Measurements from ENCODE around the gene SAP30L.

SAP30L gene

GRCh38 chr5:154418344-154418820, 27.4 kb upstream of the SAP30L start:
- no peak overlapping the region for H3K4me3 ChIP-seq
- no peak overlapping the region for H3K27ac ChIP-seq

DNA sequence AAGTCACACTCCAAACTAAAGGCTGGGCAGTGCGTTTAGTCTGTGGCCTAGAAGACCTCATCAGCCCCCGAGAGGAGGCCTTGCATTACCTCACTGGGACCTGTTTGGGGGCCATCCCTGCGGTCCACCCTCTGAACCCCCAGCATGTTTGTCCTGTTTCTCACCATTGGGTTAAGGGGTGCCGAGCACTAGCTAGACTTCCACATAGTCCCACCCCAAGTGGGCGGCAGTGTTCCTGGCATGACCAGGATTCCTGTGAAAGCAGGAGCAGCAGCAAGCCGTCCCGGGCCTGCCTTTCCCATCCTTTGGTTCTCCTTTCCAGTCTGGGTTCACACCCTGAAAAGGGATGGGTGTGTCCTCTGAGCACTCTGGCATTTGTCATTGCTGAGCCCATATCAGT, 26.6 kb upstream of the SAP30L start:
- Histone ChIP-seq H3K27ac (no peak overlapping the region), H3K4me3 (no peak overlapping the region)

- Histone ChIP-seq H3K4me3 (no peak overlapping the region), H3K27ac (no peak overlapping the region)
These were observed 23.9 kb upstream of the SAP30L start for GRCh38 chr5:154421868-154422267.

DNA sequence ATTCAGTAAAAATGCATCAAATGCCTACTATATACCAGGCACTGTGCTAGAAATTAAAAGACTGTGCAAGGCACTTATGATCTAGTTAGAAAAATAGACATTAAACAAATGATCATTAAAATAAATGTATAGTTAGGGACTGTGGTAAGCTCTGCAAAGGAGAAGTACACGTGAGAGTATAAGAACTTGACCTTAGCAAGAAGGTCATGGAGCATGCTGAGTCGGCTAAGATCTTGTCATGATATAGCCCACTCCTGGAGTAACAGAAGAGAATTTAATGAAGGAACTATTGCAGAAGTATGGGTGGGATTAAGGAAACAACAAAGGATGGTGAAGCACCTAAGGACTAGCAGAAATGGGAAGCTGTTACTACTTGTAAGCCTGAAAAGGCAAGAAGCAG, 23.5 kb upstream of the SAP30L start:
- Histone ChIP-seq H3K27ac (no peak overlapping the region), H3K4me3 (no peak overlapping the region)

DNA sequence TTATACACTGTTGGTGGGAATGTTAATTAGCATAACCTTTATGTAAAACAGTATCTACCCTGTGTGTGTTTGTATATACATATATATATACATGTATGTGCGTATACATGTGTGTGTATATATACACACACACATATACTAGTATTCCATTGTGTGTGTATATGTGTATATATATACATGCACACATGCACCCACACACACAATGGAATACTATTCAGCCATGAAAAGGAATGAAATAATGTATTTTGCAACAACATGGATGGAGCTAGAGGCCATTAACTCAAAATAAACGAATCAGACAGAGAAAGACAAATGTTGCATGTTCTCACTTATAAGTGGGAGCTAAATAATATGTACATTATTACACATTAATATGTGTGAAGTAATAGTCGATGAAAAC, 17.6 kb upstream of the SAP30L start:
- no peak overlapping the region for H3K4me3 ChIP-seq
- H3K27ac ChIP-seq = no peak overlapping the region

DNA sequence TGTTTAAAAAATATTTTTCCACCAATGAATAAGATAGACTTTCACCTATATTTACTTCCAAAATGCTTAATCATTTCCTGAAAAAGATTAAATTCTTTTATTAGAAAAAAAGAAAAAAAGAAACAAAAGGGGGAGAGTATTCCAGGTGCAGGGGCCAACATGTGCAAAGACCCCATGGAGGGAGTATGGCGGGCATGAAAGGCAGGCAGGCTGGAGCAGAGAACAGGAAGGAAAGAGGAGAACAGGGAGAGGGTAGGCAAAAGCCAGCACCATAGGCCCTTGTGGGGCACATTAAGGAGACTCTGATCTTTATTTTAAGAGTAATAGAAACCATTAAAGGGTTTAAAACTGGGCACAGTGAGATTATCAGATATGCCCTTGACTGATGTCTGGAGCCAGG, 16.5 kb upstream of the SAP30L start:
- H3K27ac ChIP-seq = no peak overlapping the region
- no peak overlapping the region for H3K4me3 ChIP-seq

DNA sequence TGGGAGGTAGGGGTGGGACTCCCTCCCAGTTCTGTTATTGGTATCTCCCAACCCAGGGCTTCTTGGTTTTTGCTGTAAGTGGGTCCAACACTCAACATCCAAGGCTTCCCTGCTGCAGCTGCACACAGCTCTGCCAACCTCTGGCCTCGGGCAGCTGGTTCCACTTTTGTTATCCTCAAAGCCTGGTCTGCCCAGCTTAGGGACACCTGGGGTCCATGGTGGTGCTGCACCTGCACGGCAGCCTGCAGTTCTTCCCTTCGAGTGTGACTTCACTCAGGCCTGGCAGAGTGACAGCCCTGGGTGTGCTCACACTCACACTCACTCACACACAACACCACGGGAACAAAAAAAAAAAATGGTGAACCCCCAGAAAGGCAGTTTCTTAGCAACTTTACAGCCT, 15.3 kb upstream of the SAP30L start:
- H3K27ac ChIP-seq = no peak overlapping the region
- no peak overlapping the region for H3K4me3 ChIP-seq

GRCh38 chr5:154430961-154431630, 14.7 kb upstream of the SAP30L start:
- no peak overlapping the region for H3K27ac ChIP-seq
- H3K4me3 ChIP-seq = no peak overlapping the region

DNA sequence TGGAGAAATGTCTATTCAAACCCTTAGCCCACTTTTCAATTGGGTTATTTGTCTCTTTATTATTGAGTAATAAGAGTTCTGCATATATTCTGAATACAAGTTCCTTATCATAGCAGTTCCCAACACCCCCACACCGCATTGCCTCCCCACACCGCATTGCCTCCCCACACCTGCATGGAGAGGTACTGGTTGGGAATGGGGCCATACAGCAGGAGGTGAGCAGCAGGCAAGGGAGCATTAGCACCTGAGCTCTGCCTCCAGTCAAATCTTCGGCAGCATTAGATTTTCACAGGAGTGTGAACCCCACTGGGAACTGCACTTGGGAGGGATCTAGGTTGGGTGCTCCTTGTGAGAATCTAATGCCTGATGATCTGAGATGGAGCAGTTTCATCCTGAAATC, 10.6 kb upstream of the SAP30L start:
- Histone ChIP-seq H3K27ac (no peak overlapping the region), H3K4me3 (no peak overlapping the region)

GRCh38 chr5:154437281-154437965, 8.4 kb upstream of the SAP30L start:
- H3K4me3 ChIP-seq = no peak overlapping the region

GRCh38 chr5:154440540-154440939, 5.3 kb upstream of the SAP30L start:
- H3K27ac ChIP-seq = no peak overlapping the region
- H3K4me3 ChIP-seq = no peak overlapping the region

More at GRCh38 chr5:154437281-154437965, 8.4 kb upstream of the SAP30L start:
- H3K27ac ChIP-seq = no peak overlapping the region

GRCh38 chr5:154442801-154443200, 3.0 kb upstream of the SAP30L start:
- Histone ChIP-seq H3K4me3 (no peak overlapping the region), H3K27ac (no peak overlapping the region)

DNA sequence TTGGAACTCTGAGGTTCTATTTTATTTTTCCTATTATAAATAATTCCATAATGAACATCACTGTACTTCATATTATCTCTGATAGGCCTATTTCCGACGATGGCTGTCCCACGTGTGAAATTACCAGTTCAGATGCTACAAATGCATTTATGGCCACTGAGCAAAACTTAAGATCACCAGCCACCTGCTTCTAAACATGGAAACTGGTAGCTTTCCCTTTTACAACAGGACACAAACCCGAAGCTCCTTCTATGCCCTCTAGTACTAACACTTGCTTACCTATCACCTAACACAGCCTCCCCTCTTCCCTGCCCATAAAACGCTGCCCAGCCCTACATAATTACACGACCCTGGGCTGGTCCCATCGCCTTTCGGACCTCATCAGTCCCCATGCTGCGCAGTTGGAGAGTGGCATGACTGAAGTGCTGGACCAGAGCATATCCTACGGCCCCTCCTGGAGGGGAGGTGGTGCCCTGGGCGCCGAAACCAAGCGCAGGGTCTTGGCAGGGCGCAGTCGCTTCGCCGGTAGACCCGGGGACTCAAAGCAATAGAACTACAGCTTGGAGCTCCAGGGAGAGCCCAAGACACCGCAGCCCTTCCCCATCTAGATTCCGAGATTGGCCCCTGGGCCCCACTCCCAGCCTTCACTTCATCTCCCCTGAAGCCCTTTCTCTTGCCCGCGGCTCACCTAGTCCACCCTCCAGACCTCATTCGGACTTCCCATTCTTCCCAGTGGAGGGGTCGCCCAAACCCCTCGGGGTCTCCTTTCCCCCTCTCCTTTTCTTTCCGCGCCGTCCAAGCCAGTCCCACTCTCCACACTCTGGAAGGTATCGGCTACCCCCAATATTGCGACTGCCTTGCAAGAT, 1.0 kb upstream of the SAP30L start:
- Histone ChIP-seq H3K4me3 (peak overlapping the region; percentile 64 to 99 (median 96)), H3K27ac (peak overlapping the region; percentile 2 to 93 (median 87))

DNA sequence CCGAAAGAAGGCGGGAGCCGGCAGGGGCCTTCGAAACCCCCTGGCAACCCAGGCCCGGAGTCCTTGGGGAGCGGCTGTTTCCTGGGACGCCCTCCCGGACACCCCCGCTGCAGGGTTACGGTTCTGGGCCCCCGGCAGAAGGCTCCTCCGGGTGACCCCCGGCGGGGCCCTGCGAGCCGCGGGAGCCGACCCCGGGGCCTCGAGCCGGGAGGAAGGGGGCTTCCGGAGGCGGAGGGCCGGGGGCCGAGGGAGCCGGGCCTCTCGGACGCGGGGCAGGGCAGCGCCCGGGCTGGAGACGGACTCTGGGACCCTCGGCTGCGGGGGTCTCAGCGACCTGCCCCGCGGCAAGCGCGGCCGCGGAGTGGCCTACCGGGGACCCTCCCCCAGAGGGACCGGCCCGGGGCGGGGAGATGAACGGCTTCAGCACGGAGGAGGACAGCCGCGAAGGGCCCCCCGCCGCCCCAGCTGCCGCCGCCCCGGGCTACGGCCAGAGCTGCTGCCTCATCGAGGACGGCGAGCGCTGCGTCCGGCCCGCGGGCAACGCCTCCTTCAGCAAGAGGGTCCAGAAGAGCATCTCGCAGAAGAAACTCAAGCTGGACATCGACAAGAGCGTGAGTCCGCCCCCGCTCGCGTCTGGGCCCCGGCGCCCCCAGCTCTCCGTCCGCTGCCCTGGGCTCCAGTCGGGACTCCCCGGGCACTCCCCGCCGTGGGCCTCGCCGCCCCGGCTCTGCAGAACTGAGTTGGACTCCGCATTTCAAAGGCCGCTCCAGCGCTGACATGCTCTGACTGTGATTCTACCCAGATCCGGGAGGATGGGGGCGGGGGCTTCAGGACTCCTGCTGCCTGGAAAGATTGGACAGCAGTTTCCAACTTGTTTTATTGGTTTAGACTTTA, 645 bp downstream of the SAP30L start:
- H3K4me3 ChIP-seq = peak overlapping the region; percentile 64 to 99 (median 96)
- H3K27ac ChIP-seq = peak overlapping the region; percentile 64 to 94 (median 90)

DNA sequence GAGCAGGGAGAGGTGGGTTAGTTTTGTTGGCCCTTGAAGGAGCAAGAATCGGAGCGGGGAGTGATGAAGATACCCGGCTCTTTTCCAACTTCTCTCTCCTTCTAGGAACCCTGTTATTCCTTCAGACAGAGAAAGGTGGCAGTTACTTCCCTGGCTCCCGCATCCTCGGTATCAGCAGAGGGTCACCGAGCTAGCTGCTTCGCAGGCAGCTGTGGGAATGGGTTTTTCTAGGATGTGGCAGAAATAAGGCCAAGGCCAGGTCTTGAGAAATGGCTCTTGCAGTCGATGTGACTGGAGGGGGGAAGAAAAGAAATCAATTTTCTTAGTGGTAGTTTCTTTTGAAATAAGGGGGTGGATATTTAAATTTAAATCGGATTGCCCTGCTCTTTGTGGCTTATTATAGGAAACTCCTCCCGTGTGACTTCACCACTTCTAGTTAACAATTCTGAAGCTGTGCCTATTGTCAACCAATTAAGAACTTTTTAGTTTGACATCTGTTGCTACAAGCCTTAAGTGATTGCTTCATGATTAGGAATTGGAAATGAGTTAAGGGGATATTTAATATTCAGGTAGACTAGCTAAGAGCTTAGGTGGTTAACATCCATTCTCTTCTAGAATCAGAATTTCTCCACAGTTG, 1.4 kb downstream of the SAP30L start:
- H3K27ac ChIP-seq = peak overlapping the region in 14 of 21 experiments; percentile 76 to 94 (median 92)
- H3K4me3 ChIP-seq = peak overlapping the region; percentile 64 to 99 (median 96)

GRCh38 chr5:154449786-154450185, 4.0 kb downstream of the SAP30L start:
- H3K27ac ChIP-seq = no peak overlapping the region
- H3K4me3 ChIP-seq = no peak overlapping the region

DNA sequence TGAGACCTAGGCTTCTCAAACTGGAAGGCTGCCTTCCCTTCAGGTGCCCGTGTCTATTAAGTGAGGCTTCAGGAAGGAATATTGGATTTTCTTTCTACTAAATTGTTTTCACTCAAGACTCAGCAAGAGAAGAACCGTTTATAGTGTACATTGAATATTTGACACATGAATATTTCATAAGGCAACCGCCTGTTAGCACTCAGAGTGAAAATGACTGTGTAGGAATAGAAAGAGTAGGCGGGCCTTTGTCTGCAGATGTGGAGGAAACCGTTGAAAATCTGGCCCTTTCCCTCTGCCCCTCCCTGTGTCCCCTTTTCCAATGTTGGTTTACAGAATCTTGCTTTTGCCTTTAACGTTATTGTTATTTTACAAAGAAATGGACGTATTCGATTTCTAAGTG, 6.2 kb downstream of the SAP30L start:
- H3K27ac ChIP-seq = no peak overlapping the region

GRCh38 chr5:154455585-154455984, 9.8 kb downstream of the SAP30L start:
- no peak overlapping the region for H3K27ac ChIP-seq
- no peak overlapping the region for H3K4me3 ChIP-seq

More for the DNA sequence above, 6.2 kb downstream of the SAP30L start:
- no peak overlapping the region for H3K4me3 ChIP-seq

DNA sequence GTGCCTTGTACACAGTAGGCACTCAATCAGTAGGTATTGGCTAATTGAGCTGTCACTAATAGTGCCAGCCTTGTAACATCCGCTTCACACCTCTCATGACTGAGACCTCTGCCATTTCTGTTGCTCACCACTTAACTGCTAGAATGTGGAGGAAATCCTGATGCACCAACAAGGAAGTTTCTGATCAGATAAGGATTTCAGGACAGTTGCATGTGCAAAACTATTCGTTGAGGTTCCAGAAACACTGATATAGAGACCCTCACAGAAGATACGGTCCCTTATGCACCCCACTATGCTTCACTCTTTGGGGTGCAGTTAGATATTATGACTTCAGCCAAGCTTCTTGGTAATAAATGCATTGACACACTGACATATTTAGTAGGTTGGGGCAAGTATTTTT, 10.7 kb downstream of the SAP30L start:
- no peak overlapping the region for H3K27ac ChIP-seq
- no peak overlapping the region for H3K4me3 ChIP-seq

All from skin epidermis (tissue), 12 donors.